Skeletal muscle cell (primary cell): Measurements from ENCODE around the gene ACACA.
"Not testable (repeated sequence)": the region's sequence is repeated elsewhere in the genome, so short reads cannot be mapped to it uniquely, and the experiment has no call there.

Experiments used
- DNase-seq: peaks from one replicate; pipeline ENCODE4 v3.0.0-alpha.2; 2010; ENCODE audit warnings: low read depth
- H3K4me3 ChIP-seq: 2 replicates; pipeline ENCODE4 v1.5.1; 2011; ENCODE audit warnings: low read depth, mild to moderate bottlenecking, control low read depth, low read length, moderate library complexity

Gene ACACA

DNA sequence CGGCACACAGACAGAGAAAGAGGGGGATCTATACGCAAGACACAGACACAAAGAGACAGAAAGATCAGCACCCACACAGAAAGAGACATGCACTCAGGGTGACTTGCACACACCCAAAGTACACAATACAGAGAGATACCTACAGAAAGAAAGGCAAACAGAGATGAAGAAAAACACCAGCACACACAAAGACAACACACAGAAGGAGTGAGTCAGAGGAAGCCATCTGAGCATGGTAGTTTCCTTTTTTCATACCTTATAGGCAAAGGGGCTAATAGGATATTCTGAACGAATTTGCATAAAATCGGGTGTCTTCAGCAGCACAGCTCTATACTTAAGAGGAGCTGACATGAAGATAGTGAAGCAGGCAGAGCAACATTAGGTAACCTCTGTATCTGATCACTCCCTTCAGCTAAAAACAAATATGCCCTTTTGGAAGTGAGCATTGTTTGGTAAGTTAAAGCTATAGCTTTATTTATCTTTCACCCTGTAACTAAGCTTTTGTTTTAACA is 259.3 kb downstream of the ACACA start:
- DNase-seq = no peak
- H3K4me3 ChIP-seq = no peak overlapping the region

GRCh38 chr17:37146086-37147064 is 260.3 kb downstream of the ACACA start:
- no peak for DNase-seq
- H3K4me3 ChIP-seq = no peak overlapping the region

DNA sequence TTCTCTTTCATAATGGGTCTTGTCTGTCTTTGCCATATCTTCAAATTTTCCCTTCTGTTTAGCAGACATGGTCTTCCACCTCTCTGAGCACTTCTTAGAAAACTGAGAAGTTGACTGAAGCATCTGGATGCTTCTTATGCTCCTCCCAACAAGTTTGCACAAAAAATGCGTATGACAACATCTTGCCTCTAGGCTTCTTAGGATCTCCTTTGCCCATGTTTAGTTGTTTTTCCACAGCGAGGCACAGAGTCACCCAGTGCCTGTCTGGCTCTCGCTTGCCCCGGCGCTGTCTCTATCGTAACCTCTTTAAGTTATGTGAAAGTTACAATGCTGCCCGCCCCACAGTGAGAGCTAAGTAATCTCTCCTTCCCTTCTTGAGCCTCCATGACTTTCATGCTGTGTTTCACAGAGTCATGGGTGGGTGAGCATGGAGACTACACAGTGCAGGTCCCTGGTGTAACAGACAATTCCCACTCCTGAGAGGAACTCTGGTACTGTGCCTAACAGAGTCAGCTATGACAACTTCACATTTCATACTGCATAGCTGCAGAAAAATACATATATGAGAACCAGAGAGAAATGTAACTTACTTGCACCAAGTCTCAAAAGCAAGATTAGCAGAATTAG is 262.4 kb downstream of the ACACA start:
- no peak overlapping the region for H3K4me3 ChIP-seq
- DNase-seq = no peak

GRCh38 chr17:37143558-37143957 is 263.1 kb downstream of the ACACA start:
- not testable (repeated sequence) for H3K4me3 ChIP-seq, DNase-seq

DNA sequence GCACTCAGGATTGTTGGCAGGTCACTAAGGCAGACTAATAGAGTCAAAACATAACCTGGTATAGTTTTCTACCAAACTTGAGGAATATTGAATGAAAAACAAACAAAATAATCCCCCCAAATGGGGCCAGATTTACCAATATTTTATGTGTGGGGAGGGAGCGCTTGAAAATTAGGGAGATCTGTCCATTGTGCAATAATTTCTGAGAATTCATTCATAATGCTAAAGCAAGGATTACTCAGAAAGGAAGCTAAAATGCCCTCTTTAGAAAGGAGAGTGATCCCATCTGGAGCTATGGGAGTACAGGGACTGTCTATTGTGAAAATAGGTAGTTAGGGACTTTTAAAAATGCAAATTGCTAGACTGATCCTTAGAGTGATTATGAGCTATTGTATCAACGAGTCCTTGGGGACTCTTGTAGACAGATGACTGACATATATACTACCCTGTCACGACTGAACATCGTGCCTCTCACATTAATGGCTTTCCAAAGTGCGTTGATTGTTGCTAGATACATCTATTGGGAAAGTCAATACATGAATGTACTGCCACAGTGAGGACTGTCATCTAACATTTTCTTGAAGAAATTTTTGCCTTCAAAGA is 264.2 kb downstream of the ACACA start:
- DNase-seq = no peak
- H3K4me3 ChIP-seq = no peak overlapping the region

- DNase-seq = no peak
- no peak overlapping the region for H3K4me3 ChIP-seq
These were observed 268.0 kb downstream of the ACACA start for GRCh38 chr17:37138571-37139120.

- H3K4me3 ChIP-seq = no peak overlapping the region
- no peak for DNase-seq
These were observed 268.6 kb downstream of the ACACA start for GRCh38 chr17:37137906-37138514.

DNA sequence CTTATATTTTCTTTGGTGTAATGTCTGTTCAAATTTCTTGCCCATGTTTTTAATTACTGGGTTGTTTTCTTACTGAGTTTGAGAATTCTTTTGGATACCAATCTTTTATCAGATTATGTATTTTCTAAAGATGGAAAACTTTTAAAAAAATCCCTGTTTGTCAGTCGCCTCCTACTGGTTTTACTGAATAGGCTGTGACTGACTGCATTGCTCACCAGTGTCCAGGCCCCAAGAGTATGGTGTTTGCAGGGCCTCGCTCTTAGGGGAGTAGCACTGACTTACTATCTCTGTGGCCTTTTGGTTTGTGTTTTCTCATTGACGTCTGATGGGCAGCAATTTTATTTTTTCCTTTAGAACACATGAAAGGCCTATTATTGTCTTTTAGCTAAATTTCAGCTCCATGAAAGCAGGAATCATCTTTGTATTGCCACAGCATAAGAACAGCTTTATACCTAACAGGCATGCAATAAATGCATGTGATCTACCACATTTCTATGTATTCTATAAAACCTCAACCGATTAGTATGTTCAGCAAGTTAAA is 269.5 kb downstream of the ACACA start:
- no peak for DNase-seq
- H3K4me3 ChIP-seq = no peak overlapping the region

DNA sequence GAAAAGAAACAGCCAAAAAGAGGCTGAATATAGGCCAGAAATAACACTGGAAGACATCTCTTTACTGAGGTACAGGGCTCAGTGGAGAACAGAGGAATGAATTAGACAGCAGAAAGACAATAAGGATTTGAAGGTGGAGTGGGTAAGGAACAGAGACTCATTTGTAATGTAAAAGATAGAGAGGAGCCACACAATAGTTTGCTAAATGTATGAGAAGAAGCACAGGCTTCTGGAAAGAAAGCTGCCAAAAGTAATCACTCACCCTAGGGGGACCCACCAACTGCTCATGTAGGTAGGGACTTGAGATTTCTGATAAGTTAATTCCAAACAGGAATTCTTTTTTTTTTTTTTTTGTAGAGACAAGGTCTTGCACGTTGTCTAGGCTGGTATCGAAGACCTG is 271.1 kb downstream of the ACACA start:
- DNase-seq = no peak

DNA sequence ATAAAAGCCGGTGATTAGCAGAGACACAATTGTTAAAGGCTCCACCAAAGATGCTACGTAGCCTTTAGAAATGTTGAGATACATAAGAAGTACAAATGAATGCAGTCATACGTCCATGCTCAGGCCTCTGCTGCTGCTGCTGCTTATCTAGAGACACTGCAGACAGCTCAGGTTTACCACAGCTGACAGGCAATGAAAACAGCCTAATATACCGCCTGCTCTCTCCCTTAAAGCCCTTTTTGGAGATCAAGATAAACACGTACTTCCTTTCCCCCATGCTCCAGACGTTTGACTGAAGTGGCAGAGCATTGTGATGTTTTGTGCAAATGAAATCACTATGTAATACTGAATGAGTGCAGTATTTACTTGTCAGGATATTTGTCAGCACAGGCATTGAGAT is 272.6 kb downstream of the ACACA start:
- DNase-seq = no peak
- H3K4me3 ChIP-seq = no peak overlapping the region

More for the DNA sequence above, 271.1 kb downstream of the ACACA start:
- no peak overlapping the region for H3K4me3 ChIP-seq

GRCh38 chr17:37133136-37133535 is 273.5 kb downstream of the ACACA start:
- peak; percentile 4 for DNase-seq
- no peak overlapping the region for H3K4me3 ChIP-seq

DNA sequence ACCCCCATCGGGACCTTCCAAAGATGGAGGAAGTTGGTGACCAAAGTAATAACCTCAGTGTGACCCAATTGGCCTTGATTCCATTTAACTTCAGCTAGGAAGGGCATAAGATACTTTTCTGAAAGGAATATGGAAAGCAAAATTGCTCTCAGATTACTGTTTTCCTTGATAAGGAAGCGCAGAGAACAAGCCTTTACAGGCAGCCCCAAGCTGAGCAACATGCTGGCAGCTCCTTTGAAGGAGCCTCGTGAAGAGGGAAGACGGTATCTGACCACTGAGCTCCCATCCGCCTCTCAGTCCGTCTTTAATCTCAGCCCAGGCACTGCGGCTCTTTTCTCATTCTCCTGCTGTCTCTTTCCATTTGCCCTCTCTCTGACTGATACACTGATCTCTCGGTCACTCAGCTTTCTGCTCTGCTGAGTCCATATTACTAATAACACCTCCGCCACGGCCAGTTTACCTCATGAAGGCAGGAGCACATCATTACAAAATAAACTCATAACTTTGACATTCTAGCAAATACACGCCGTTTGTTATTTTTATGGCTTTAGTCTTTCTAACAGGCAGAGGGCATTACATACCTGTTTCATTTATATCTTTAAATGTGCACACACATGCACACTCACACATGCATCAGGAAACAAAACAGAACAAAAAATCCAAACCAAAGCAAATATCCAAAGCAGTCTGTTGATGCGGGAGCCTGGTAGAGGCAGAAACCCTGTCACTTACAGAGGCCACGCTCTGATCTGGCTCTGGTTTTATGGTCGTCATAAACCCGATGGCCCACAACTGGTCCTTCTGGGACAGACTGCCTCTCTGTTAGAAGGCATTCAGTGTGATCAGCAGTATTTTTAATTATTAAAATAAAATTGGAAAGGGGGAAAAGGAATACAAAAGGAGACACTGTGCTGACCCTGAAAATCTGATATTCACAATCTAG is 274.7 kb downstream of the ACACA start:
- DNase-seq = no peak
- no peak overlapping the region for H3K4me3 ChIP-seq

DNA sequence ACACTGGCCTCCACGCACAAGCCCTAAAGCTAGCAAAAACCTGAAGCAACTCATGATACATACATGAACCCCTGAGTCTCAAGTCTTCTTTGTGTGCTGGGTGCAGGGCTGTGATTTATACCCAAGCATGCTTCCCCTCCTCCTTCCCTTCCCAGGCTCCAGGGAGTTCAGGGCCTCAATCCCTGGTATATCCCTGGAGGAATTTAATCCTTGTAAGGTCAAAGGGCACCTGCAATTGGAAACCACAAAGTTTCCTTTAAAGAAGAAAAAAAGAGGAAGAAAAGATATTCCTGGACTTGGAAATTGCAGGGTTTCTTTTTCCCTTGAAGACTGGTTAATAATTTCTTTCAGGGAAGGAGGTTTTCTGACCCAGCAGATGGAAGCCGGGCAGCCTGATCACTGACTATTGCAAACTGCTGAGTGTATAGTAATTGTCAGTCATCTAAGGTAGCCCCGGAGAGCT is 275.6 kb downstream of the ACACA start:
- no peak overlapping the region for H3K4me3 ChIP-seq
- DNase-seq = no peak

GRCh38 chr17:37124821-37125173 is 281.8 kb downstream of the ACACA start:
- DNase-seq = no peak
- no peak overlapping the region for H3K4me3 ChIP-seq

DNA sequence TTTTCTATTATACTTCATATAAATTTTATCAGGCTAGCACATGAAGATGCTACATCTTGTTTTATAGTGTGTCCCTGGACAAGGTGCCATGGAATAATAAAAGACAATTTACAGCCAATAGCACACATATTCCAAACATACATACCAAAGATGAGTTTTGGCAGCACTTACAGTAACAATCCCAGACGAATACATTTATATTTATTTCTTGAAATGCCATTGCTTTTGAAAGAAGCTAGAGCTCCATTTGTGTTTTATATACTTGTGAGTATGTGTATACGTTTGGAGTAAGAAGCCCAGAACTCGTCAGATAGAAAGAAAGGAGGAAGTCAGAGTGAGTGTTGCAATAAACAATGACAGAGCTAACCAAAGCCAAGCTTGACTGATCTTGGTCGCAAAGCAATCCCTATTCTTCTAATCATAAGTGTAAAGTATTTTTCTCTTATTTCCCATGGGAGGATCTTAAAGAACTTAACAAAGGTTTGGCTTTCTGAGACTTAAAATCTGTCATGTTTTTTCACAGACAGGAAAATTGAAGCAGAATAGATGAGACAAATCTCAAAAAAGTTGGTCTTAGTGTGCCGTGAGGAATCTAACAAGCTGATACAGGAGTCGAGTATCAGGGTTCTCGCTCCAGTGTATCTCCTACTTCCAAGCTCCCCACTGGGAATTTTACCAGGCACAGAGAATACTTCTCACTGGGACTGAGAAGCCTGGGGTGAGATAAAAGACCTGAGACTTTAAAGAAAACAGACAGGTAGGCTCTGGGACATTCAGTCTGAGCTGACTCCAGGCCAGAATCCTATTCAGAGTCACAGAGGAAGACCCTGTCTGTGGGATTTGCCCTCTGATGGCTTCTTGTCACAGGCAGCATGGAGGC is 282.5 kb downstream of the ACACA start:
- no peak for DNase-seq
- H3K4me3 ChIP-seq = no peak overlapping the region

DNA sequence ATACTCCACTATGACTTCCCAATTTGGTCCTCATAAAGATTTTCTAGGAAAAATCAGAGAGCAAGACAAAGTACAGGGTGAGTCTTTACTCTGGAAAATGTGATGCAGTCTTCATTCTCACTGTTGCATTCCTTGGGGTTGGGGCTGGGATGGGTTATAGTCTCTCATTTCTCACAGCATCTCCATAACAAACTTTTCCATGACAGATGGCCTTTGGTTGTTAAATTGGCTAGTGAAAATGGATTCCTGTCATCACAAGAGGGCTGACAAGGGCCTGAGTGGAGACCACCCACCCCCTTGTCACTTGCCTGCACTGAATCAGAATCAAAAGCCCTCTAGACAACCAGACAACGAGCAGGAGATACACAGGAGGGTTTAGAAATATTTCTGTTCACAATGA is 283.2 kb downstream of the ACACA start:
- H3K4me3 ChIP-seq = no peak overlapping the region
- no peak for DNase-seq

GRCh38 chr17:37121616-37122015 is 285.0 kb downstream of the ACACA start:
- H3K4me3 ChIP-seq = no peak overlapping the region
- no peak for DNase-seq
